Peyer's patch (tissue), 4 donors: ENCODE data around the gene TGM5. TPM values are rescaled to one million over a fixed set of nuclear protein-coding genes. Genes with fewer than 3 reads are reported as not detected.

Experiments
- DNase-seq, 3 donors: peaks; one replicate each; pipeline ENCODE4 v3.0.0-alpha.2; 2017 to 2019
- H3K27ac ChIP-seq, 4 donors: fragments of 200-600 bp; sonication (generic); one replicate each; pipeline ENCODE4 v1.5.1; 2016 to 2019
- H3K27me3 ChIP-seq, 2 donors: fragments of 200-600 bp; sonication (generic); one replicate each; pipeline ENCODE4 v1.5.1; 2019
- H3K36me3 ChIP-seq, 3 donors: fragments of 200-600 bp; sonication (generic); one replicate each; pipeline ENCODE4 v1.5.1; 2016 to 2019
- H3K4me1 ChIP-seq, 4 donors: fragments of 200-600 bp; sonication (generic); one replicate each; pipeline ENCODE4 v1.5.1; 2016 to 2019
- H3K4me3 ChIP-seq, 4 donors: fragments of 200-600 bp; sonication (generic); 1 replicate in 3 of 4; 2 replicates in 1 of 4; pipeline ENCODE4 v1.5.1; 2016 to 2019; ENCODE audit warnings: mild to moderate bottlenecking in 1 of 4
- H3K9me3 ChIP-seq, 4 donors: fragments of 200-600 bp; sonication (generic); one replicate each; pipeline ENCODE4 v1.5.1; 2016 to 2019; ENCODE audit warnings: mild to moderate bottlenecking in 1 of 4
- POLR2A ChIP-seq, 2 donors: fragments of 450-650 bp; IDR thresholded peaks; one replicate each; pipeline ENCODE4 v1.5.1; 2017; ENCODE audit warnings: antibody characterized with exemption in 2 of 2, mild to moderate bottlenecking in 2 of 2, moderate library complexity in 2 of 2
- total RNA-seq, 4 donors: library from RNA; depleted of rRNA; stranded (reverse); fragments of >200 nt; gene quantifications; one replicate each; pipeline ENCODE4 v1.1.0, GENCODE V29; 2016
- TF ChIP-seq, protein P1 (sequence below), 6 experiments: fragments of 450-650 bp in 4 of 6; fragments of 200-600 bp in 2 of 6; sonication (generic) in 1 of 6; IDR thresholded peaks; one replicate each; pipeline ENCODE4 v1.5.1; 2017 to 2019; ENCODE audit warnings: antibody characterized with exemption in 6 of 6, mild to moderate bottlenecking in 3 of 6, moderate library complexity in 1 of 6

The TGM5 gene
- total RNA-seq, 4 donors from 2014 or later = not detected

DNA sequence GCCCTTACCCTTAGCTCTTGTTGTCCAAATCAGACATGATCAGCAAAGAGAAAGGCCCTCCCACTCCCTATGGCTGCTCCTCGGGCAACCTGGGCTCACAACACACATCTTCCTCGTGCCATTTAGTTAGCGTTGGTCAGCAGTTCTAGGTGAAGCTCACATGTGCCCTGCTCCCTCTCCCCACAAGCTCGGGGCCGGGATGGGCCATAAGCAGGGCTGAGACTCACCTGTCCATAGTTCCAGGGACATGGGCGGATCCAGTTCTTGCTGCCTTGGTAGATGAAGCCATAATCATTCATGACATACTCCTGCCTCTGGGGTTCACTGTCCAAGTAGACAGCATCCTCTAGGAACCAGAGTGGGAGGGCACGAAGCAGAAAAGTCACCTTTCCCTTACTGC lies 10.4 kb downstream of the TGM5 start:
- H3K4me1 ChIP-seq = no peaks in the 10 kb centered on the region
- no peaks in the 10 kb centered on the region for H3K27me3 ChIP-seq
- H3K4me3 ChIP-seq = no peak overlapping the region
- H3K27ac ChIP-seq = no peak overlapping the region
- TF ChIP-seq, protein P1, sequence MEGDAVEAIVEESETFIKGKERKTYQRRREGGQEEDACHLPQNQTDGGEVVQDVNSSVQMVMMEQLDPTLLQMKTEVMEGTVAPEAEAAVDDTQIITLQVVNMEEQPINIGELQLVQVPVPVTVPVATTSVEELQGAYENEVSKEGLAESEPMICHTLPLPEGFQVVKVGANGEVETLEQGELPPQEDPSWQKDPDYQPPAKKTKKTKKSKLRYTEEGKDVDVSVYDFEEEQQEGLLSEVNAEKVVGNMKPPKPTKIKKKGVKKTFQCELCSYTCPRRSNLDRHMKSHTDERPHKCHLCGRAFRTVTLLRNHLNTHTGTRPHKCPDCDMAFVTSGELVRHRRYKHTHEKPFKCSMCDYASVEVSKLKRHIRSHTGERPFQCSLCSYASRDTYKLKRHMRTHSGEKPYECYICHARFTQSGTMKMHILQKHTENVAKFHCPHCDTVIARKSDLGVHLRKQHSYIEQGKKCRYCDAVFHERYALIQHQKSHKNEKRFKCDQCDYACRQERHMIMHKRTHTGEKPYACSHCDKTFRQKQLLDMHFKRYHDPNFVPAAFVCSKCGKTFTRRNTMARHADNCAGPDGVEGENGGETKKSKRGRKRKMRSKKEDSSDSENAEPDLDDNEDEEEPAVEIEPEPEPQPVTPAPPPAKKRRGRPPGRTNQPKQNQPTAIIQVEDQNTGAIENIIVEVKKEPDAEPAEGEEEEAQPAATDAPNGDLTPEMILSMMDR (IDR thresholded peaks at IDR 0.05) = no peak
- TF ChIP-seq POLR2A (IDR thresholded peaks at IDR 0.05) = no peak
- no peaks in the 10 kb centered on the region for H3K9me3 ChIP-seq
- H3K36me3 ChIP-seq = no peaks in the 10 kb centered on the region
- DNase-seq = no peak

DNA sequence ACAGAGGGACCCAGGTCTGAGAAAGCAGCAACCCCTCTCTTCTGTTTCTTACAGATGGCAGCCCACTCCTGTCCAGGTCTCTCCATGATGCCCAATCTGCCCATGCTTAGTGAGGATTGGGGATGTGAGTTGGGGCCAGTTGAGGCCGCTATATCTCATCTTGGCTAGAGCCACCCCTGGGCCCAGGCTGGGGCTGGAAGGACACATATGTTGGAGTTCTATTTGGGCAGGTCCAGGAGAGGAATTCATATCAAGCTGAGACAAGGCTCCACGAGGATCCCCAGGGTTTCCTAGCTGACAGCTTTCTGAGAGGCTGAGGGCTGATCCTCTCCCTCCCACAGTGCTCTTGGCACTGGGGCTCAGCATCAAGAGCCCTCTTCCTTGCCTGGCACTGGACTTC lies 11.4 kb downstream of the TGM5 start:
- DNase-seq = no peak

GRCh38 chr15:43253431-43254403 lies 13.0 kb downstream of the TGM5 start:
- no peaks in the 10 kb centered on the region for H3K27me3 ChIP-seq
- no peaks in the 10 kb centered on the region for H3K4me1 ChIP-seq
- TF ChIP-seq POLR2A (IDR thresholded peaks at IDR 0.05) = no peak
- TF ChIP-seq, protein P1 (IDR thresholded peaks at IDR 0.05) = no peak
- no peak overlapping the region for H3K4me3 ChIP-seq
- H3K27ac ChIP-seq = no peak overlapping the region
- peak in 2 of 3 donors; percentile 61 to 63 for DNase-seq
- no peaks in the 10 kb centered on the region for H3K9me3 ChIP-seq
- no peaks in the 10 kb centered on the region for H3K36me3 ChIP-seq

More for the DNA sequence above, 11.4 kb downstream of the TGM5 start:
- H3K4me1 ChIP-seq = no peaks in the 10 kb centered on the region
- no peak overlapping the region for H3K4me3 ChIP-seq
- TF ChIP-seq, protein P1 (IDR thresholded peaks at IDR 0.05) = no peak
- TF ChIP-seq POLR2A (IDR thresholded peaks at IDR 0.05) = no peak
- no peaks in the 10 kb centered on the region for H3K9me3 ChIP-seq
- no peaks in the 10 kb centered on the region for H3K27me3 ChIP-seq
- no peaks in the 10 kb centered on the region for H3K36me3 ChIP-seq
- H3K27ac ChIP-seq = no peak overlapping the region

DNA sequence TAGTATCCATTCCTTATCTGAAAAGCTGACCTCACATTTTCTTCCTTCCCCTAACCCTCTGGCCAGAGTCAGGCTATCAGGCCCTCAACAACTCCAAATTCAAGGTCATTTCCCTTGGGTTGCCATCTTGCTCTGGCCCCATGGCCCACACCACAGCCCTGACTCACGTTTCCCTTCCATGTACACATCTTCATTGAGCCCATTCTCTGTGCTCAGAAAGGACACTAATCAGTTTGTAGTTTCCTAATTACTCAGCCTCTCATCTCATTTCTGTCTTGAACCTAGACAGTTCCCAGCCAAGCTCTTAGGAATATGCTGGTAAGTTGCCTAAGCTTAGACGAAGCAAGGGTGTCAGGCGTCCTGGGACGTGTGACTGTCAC lies 14.9 kb downstream of the TGM5 start:
- no peak for DNase-seq
- H3K27me3 ChIP-seq = no peaks in the 10 kb centered on the region
- H3K9me3 ChIP-seq = no peaks in the 10 kb centered on the region
- no peaks in the 10 kb centered on the region for H3K36me3 ChIP-seq
- H3K27ac ChIP-seq = no peak overlapping the region
- H3K4me3 ChIP-seq = no peak overlapping the region
- no peaks in the 10 kb centered on the region for H3K4me1 ChIP-seq
- TF ChIP-seq, protein P1 (IDR thresholded peaks at IDR 0.05) = no peak
- TF ChIP-seq POLR2A (IDR thresholded peaks at IDR 0.05) = no peak

DNA sequence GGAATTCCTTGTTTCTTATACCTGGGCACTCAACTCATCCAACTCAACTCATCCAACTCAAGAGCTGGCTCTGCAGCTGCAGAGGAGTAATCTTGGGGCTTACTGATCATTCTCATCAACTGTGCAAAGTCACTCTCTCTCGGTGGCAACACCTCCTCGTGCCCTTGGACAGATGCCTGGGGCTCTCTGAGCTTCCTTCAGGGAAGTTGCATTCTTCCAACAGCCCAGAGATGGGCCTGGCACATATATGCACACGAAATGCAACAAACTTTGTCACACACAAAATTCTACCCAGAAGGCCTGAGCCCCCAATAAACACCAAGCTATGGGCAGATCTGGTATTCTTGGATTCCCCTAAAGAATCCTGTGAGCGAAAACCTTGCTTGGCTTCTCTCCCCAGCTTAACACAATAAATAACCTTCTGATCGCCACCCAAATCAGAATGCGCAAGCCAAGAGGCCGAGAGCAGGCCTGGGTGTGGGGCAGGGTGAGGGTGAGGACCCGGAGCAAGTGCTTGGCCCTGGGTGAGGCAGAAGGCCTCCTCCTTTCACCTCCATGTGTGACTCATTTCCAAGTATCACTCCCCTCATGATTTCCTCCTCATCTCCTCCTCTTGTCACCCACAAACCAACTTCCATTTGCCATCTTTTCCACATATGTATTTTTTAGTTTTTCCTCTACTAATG lies 15.4 kb downstream of the TGM5 start:
- Histone ChIP-seq H3K4me1 (no peaks in the 10 kb centered on the region), H3K9me3 (no peaks in the 10 kb centered on the region), H3K27ac (no peak overlapping the region), H3K4me3 (no peak overlapping the region), H3K36me3 (no peaks in the 10 kb centered on the region), H3K27me3 (no peaks in the 10 kb centered on the region)
- no peak for DNase-seq
- no peak for TF ChIP-seq POLR2A (IDR thresholded peaks at IDR 0.05)
- TF ChIP-seq, protein P1 (IDR thresholded peaks at IDR 0.05) = no peak
